GM19035 (cell line): ENCODE measurements around the gene PRICKLE2.

Source experiments
- ATAC-seq: cut with Tn5 transposase; IDR thresholded peaks from one replicate; pipeline ENCODE4 v1.9.1; 2021; ENCODE audit not compliant: unreplicated experiment

Gene PRICKLE2

DNA sequence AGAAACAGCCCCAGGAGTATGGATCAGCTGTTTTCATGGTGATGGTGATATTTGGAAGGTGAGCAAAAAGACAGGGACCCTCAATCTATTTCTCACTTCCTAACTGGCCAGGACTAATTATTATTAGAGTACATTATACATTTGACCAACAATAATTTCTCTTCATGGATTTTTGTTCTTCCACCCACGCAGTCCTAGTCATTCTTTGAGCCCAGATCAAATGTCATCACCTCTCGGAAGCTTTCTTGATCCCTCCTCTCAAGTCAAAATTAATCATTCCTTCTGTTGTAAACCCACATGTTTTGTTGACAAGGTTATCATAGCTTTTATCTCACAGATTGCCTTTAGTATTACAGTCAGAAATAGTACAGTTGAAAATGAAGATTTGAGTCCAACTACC is 29.2 kb upstream of the PRICKLE2 start:
- no peak for ATAC-seq

- no peak for ATAC-seq
Observed at GRCh38 chr3:64253689-64254088, 28.4 kb upstream of the PRICKLE2 start.

- no peak for ATAC-seq
Observed at GRCh38 chr3:64251019-64251418, 25.8 kb upstream of the PRICKLE2 start.

DNA sequence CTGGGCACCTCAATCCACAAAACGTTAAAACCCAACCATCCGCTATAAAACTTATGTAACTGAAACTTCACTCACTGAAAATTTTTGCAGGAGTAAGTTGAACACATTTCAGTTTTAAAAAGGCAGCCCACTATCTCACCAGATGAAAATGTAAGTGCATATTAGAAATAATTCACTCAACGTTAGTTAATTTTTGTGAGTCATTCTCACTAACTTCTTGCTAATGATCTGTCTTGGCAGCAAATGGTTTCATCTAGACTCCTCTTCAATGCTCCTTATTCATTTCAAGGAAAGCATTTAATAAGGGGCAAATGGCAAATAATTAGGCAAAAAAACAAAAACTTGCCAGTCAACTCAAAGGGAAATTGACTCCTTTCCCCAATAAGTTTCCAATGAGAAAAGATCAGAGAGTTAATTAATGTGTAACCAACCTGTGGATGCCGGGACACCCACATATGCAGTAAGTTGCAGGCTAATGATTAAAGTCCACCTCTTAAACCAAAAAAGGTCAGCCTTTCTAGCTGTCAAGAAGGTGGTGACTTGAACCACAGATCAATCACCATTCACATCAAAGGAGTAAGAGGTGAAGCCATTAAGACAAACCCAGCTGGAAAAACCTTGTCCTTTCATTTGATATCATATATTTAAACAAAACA is 22.9 kb upstream of the PRICKLE2 start:
- no peak for ATAC-seq

DNA sequence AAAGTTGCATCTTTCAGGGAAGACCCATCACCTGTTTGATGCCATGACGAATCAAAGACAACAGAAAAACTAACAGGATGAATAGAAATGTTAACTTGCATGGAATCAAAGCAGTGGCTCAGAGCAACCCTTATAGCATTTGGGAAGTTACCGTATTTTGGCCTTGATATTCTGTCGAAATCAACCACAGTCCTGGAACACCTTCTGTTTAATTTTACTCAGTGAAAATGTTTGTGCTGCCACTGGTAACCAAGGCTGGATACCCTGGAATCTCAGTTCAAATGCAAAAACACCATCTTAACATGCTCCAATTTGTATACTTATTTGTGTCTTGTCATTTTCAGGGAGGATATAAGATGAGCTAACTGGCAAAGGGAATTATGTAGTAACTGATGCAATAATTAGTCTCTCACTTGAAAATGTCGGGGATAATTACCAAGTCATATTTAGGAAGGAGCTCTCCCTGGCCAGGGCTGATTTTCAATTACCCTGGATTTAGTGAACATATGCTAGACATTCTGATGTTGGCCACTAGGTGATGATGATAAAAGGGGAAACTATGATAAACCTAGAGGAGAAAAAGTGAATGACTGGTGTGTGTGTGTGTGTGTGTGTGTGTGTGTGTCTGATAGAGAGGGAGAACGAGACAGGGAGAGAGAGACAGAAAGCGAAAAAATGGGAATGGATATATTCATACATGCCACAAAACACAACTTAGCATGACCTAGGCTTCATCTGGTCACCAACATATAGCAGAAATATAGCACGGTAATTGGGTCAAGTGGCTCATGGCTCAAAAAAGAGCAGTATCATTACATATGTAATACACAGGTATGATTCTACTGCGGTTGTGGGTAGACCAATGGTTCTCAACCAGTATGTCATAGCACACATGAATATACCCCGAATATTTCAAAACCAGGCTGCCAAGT is 19.0 kb upstream of the PRICKLE2 start:
- ATAC-seq: no peak

DNA sequence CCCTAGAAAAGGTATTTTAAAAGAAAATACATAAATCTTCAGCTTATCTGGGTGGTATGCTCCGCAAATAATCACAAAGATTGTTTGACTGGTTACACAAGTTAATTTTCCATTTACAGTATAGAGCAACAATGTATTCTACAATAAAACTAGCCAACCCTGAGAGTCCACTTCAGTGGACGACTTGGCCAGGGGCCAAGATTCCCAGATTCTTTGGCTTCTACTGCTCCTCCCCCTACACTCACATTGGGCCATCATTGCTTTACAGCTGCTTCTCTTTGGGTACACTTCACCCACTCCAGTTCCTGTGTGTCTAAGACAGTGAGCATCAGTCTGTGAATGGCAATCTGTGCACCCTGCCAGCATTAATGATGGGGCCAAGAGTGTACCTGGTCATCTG is 17.2 kb upstream of the PRICKLE2 start:
- no peak for ATAC-seq

GRCh38 chr3:64240959-64241358 is 15.7 kb upstream of the PRICKLE2 start:
- no peak for ATAC-seq

- no peak for ATAC-seq
Observed at GRCh38 chr3:64240396-64240795, 15.1 kb upstream of the PRICKLE2 start.

GRCh38 chr3:64239841-64240240 is 14.6 kb upstream of the PRICKLE2 start:
- ATAC-seq: no peak

GRCh38 chr3:64238971-64239667 is 13.9 kb upstream of the PRICKLE2 start:
- ATAC-seq: no peak

- no peak for ATAC-seq
Observed at GRCh38 chr3:64237083-64237482, 11.8 kb upstream of the PRICKLE2 start.

DNA sequence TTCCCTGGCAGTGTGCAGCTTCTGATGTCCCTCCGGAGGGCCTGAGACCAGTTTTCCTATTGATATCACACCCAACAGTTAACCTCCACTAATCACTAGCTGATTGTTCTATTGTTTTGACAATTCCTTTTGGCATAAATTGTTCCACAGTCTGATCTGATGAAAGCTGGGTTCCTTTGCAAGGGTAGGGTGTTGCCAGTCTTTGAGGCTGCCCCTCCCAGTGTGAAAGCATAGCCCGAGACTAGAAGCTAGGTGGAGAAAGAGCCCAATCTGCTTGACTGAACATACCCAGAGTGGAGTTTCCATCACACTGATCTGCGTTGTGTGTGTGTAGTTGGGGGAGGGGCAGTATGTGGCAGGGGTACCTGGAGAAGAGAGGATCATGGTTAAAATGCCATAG is 10.3 kb upstream of the PRICKLE2 start:
- ATAC-seq: no peak

GRCh38 chr3:64234571-64234970 is 9.3 kb upstream of the PRICKLE2 start:
- no peak for ATAC-seq

DNA sequence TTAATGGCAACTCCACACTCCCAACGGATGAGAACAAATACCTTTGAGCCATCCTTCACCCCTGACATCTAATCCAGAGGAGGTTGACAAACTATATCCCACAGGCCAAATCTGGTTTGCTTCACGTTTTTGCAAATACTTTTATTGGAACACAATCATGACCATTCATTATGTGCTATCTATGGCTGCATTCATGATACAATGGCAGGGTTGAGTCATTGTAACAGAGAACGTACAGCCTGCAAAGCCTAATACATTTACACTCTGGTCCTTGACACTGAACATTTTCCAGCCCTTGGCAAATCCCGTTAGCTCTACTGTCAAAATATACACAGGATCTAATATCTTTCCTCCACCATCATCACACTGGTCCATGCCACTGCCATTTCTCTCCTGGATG is 7.6 kb upstream of the PRICKLE2 start:
- ATAC-seq: no peak

DNA sequence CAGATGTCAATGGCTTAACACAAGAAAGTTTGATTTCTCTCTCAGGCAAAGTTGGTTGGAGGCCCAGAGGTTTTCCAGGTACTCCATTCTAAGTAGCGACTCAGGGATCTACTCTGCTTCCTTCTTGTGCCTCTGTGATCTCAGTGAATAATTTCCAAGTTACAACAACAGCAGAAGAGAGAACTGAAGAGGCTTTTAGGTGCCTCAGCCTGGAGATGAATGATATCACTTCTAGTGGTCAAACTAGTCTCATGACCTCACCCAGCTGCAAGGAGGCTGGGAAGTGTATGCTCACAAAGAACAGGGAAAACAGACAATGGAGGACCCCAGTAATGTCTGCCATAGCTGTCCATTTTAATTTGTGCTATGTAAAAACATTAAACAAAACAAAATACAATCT is 4.6 kb upstream of the PRICKLE2 start:
- ATAC-seq: no peak

GRCh38 chr3:64228110-64228509 is 2.8 kb upstream of the PRICKLE2 start:
- no peak for ATAC-seq

GRCh38 chr3:64226730-64227129 is 1.5 kb upstream of the PRICKLE2 start:
- ATAC-seq: no peak

DNA sequence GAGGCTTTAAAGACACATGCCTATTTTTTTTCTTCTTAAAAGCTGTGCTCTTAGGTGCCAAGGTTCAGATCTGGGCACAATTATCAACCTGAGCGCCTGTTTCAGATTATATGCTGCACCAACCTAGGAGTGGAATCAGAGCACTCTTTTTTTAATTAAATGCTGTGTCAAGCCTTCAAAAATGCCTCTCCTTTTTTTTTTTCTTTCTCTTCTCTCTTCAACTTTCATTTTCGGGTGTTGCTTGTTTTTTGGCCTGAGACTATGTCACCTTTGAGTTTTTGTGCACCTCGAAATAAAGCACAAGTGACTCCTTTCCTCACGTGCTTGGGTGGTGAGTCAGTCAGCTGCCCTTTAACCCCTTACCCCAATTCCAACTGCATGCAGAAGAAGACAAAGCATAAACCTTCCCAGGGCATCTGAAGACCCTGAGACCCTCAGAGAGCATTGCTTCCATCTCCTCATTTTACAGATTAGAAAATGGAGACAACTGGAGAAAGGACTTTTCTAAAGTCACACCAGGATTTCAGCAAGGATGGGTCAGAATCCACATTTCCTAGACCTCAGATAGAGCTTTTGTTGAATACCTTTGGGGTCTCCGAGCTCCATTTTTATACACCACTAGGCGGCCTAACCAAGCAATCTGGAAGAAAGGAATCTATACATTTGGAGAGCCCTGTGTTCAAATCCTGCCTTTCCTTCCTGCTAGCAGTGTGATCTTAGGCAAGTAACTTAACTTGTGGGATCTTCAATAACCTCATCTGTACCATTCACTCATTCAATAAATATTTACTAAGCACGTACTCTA is 631 bp upstream of the PRICKLE2 start:
- peak; percentile 23 for ATAC-seq

GRCh38 chr3:64223791-64224745 is 1.2 kb downstream of the PRICKLE2 start:
- no peak for ATAC-seq
